Mesendoderm (in vitro differentiated cells): Measurements from ENCODE around the gene CFAP97D1.

Experiments
- DNase-seq: peaks from one replicate; pipeline ENCODE4 v3.0.0; 2013
- H2AK5ac ChIP-seq: 2 replicates; pipeline ENCODE4 v1.6.1; 2013; ENCODE audit warnings: low read length, inconsistent platforms
- H2BK120ac ChIP-seq: 2 replicates; pipeline ENCODE4 v1.6.1; 2013; ENCODE audit warnings: low read depth, mild to moderate bottlenecking, low read length, moderate library complexity, mixed read lengths
- H2BK15ac ChIP-seq: replicated peaks from 2 replicates; pipeline ENCODE4 v1.6.1; 2013; ENCODE audit warnings: low read depth, mild to moderate bottlenecking, moderate library complexity
- H2BK5ac ChIP-seq: 2 replicates; pipeline ENCODE4 v1.6.1; 2013; ENCODE audit warnings: low read length, inconsistent platforms
- H3K18ac ChIP-seq: 2 replicates; pipeline ENCODE4 v1.6.1; 2013; ENCODE audit warnings: mild to moderate bottlenecking, low read length, mixed read lengths
- H3K23ac ChIP-seq: one replicate; pipeline ENCODE4 v1.6.1; 2013; ENCODE audit warnings: low read length
- H3K27ac ChIP-seq: 2 replicates; pipeline ENCODE4 v1.5.1; 2013; ENCODE audit warnings: low read depth, mild to moderate bottlenecking, inconsistent platforms, low read length, moderate library complexity
- H3K27me3 ChIP-seq: 2 replicates; pipeline ENCODE4 v1.6.1; 2013; ENCODE audit warnings: low read length, control low read depth, mild to moderate bottlenecking, inconsistent platforms; ENCODE audit not compliant: insufficient read depth, poor library complexity
- H3K36me3 ChIP-seq: 2 replicates; pipeline ENCODE4 v1.6.1; 2013; ENCODE audit warnings: low read length, inconsistent platforms; ENCODE audit not compliant: control insufficient read depth, insufficient read depth
- H3K4ac ChIP-seq: one replicate; pipeline ENCODE4 v1.6.1; 2013; ENCODE audit warnings: low read depth, mild to moderate bottlenecking, low read length, moderate library complexity
- H3K4me1 ChIP-seq: 2 replicates; pipeline ENCODE4 v1.6.1; 2013; ENCODE audit warnings: low read depth, low read length, inconsistent platforms; ENCODE audit not compliant: control insufficient read depth
- H3K4me2 ChIP-seq: 2 replicates; pipeline ENCODE4 v1.6.1; 2013; ENCODE audit warnings: low read length
- H3K4me3 ChIP-seq: 2 replicates; pipeline ENCODE4 v1.5.1; 2013; ENCODE audit warnings: mild to moderate bottlenecking, low read length
- H3K56ac ChIP-seq: one replicate; pipeline ENCODE4 v1.6.1; 2013; ENCODE audit warnings: low read length
- H3K79me1 ChIP-seq: 2 replicates; pipeline ENCODE4 v1.6.1; 2013; ENCODE audit warnings: low read length, inconsistent platforms
- H3K79me2 ChIP-seq: 2 replicates; pipeline ENCODE4 v1.6.1; 2013; ENCODE audit warnings: mild to moderate bottlenecking, low read length; ENCODE audit not compliant: control insufficient read depth, insufficient read depth
- H3K9ac ChIP-seq: 2 replicates; pipeline ENCODE4 v1.6.1; 2013; ENCODE audit warnings: low read length, inconsistent platforms
- H4K5ac ChIP-seq: one replicate; pipeline ENCODE4 v1.6.1; 2013; ENCODE audit warnings: low read length
- H4K8ac ChIP-seq: one replicate; pipeline ENCODE4 v1.6.1; 2013; ENCODE audit warnings: low read depth, mild to moderate bottlenecking, control low read depth, low read length, moderate library complexity
- WGBS: extraction: QIAGEN DNeasy Blood & Tissue Kit; methylation state at CpG from one replicate; pipeline ENCODE4 v1.1.7; 2013; ENCODE audit warnings: low lambda C conversion rate, missing lambda C conversion rate; ENCODE audit not compliant: insufficient coverage; ENCODE audit errors: extremely low coverage; 5-methylcytosine and 5-hydroxymethylcytosine counted together

CFAP97D1 gene

DNA sequence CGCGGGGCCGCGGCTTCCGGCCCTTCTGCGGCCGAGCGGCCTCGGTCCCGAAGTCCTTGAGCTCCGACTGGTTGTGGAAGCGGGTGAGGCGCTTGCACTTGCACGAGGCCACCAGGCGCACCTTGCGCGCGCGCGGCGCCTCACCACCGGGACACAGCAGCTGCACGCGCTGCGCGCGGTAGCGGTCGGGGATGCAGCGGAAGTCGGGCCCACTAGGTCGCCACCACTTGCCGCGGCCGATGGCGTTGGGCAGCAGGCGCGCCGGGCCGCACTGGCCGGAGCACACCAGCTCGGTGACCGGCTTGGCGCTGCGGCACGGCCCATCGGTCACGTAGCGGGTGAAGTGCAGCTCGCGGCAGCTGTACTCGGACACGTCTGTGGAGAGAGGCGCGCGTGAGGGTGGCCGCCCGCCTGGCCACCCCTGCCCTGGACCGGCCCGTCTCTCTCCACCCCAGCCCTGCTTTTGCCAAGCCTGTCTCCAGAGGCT, 24.8 kb upstream of the CFAP97D1 start:
- Histone ChIP-seq H2BK5ac (no peak overlapping the region), H3K23ac (no peak overlapping the region), H4K8ac (no peak overlapping the region), H3K4me1 (no peaks in the 10 kb centered on the region), H3K36me3 (no peaks in the 10 kb centered on the region), H3K27ac (no peak overlapping the region), H3K27me3 (no peaks in the 10 kb centered on the region), H3K4ac (no peak overlapping the region), H3K4me2 (peak overlapping the region; percentile 64), H3K4me3 (no peak overlapping the region), H2AK5ac (no peak overlapping the region), H3K56ac (peak overlapping the region; percentile 84), H4K5ac (no peak overlapping the region), H3K9ac (peak overlapping the region; percentile 52), H3K79me1 (no peaks in the 10 kb centered on the region), H3K18ac (peak overlapping the region; percentile 62), H3K79me2 (no peaks in the 10 kb centered on the region), H2BK120ac (no peak overlapping the region), H2BK15ac (no peak overlapping the region)
- DNase-seq = peak; percentile 85
- WGBS = no CpG with 5 or more reads among the region's 60 CpGs

DNA sequence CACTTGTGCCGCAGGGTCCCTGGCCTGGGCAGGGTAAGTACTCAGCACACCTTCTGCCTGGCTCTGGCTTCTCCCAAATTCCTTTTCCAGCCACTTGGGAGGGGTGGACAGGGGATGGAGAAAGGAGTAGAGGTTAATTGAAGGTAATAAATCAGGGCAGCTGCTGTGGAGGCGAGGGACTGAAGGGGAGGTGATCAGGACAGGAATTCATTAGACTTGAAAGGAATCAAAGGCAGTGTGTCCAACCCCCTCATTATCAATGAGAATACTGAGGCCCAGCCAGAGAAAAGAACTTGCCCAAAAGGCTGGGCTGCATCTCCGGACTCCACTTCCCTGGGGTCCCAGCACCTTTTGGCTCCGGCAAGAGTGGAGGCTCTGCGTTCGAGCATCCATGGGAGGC, 24.0 kb upstream of the CFAP97D1 start:
- no peak overlapping the region for H3K23ac ChIP-seq
- H3K56ac ChIP-seq = no peak overlapping the region
- no peak overlapping the region for H3K4ac ChIP-seq
- no peaks in the 10 kb centered on the region for H3K79me1 ChIP-seq
- no peak overlapping the region for H2BK5ac ChIP-seq
- H3K36me3 ChIP-seq = no peaks in the 10 kb centered on the region
- H3K27ac ChIP-seq = no peak overlapping the region
- no CpG with 5 or more reads among the region's 6 CpGs for WGBS
- H3K79me2 ChIP-seq = no peaks in the 10 kb centered on the region
- no peak overlapping the region for H3K9ac ChIP-seq
- no peaks in the 10 kb centered on the region for H3K4me1 ChIP-seq
- no peak overlapping the region for H2BK120ac ChIP-seq
- no peak overlapping the region for H3K18ac ChIP-seq
- no peak overlapping the region for H2AK5ac ChIP-seq
- H3K4me3 ChIP-seq = no peak overlapping the region
- H4K8ac ChIP-seq = no peak overlapping the region
- no peak overlapping the region for H3K4me2 ChIP-seq
- DNase-seq = no peak
- H4K5ac ChIP-seq = no peak overlapping the region
- no peaks in the 10 kb centered on the region for H3K27me3 ChIP-seq
- no peak overlapping the region for H2BK15ac ChIP-seq

DNA sequence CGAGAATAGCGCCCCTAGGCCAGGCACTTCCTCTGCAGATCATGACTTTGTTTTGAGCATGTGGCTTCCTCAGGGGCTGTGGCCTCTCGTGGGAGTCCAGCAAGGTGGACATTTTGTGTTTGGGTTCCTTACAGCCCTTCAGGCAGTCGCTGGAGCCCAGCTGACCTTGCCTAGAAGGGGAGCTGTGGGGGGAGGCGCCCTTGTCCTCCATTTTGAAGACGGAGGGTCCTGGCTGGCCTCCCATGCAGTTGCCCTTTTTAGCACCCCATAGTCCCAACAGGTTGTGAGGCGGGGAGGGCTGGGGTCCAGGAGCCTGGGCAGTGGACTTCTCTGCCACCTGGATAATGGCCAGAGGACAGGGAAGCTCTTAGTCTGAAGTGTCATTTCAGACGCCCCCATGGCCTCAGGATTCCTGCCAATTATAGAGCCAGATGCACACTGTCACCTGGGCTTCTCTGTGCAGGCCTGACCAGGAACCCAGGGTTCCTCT, 23.0 kb upstream of the CFAP97D1 start:
- H3K56ac ChIP-seq = no peak overlapping the region
- H3K4me3 ChIP-seq = no peak overlapping the region
- no peaks in the 10 kb centered on the region for H3K27me3 ChIP-seq
- H3K18ac ChIP-seq = no peak overlapping the region
- H2BK15ac ChIP-seq = no peak overlapping the region
- H3K79me2 ChIP-seq = no peaks in the 10 kb centered on the region
- H3K4ac ChIP-seq = no peak overlapping the region
- WGBS = no CpG with 5 or more reads among the region's 8 CpGs
- no peaks in the 10 kb centered on the region for H3K79me1 ChIP-seq
- no peak overlapping the region for H3K27ac ChIP-seq
- no peak overlapping the region for H4K5ac ChIP-seq
- no peak overlapping the region for H2AK5ac ChIP-seq
- H4K8ac ChIP-seq = no peak overlapping the region
- no peak overlapping the region for H3K4me2 ChIP-seq
- H2BK5ac ChIP-seq = no peak overlapping the region
- H2BK120ac ChIP-seq = no peak overlapping the region
- no peaks in the 10 kb centered on the region for H3K4me1 ChIP-seq
- H3K9ac ChIP-seq = no peak overlapping the region
- no peaks in the 10 kb centered on the region for H3K36me3 ChIP-seq
- DNase-seq = no peak
- no peak overlapping the region for H3K23ac ChIP-seq

DNA sequence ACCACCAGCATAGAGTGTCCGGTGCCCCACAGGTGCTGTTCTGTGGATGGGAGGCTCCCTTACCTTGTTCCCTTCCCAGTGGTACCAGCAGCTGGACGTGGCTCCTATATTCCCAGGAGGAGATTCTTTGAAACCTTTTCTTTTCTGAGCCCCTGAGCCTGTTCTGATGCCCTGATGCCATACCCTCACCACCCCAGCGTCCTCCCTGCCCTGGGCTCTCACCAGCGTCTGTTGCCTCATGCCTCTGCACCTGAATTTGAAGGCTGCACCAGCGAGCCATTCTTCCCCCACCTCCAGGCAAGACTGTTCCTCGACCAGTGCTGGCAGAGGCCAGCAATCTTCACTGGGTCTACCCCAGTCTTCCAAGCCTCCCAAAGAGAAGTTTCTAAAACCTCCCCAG, 22.1 kb upstream of the CFAP97D1 start:
- Histone ChIP-seq H3K4me1 (no peaks in the 10 kb centered on the region), H2BK5ac (no peak overlapping the region), H3K4me3 (no peak overlapping the region), H4K8ac (no peak overlapping the region), H3K9ac (no peak overlapping the region), H4K5ac (no peak overlapping the region), H3K79me1 (no peaks in the 10 kb centered on the region), H3K27ac (no peak overlapping the region), H3K56ac (no peak overlapping the region), H3K18ac (no peak overlapping the region), H3K36me3 (no peaks in the 10 kb centered on the region), H3K4me2 (no peak overlapping the region), H3K79me2 (no peaks in the 10 kb centered on the region), H2BK15ac (no peak overlapping the region), H2AK5ac (no peak overlapping the region), H3K23ac (no peak overlapping the region), H3K4ac (no peak overlapping the region), H2BK120ac (no peak overlapping the region), H3K27me3 (no peaks in the 10 kb centered on the region)
- DNase-seq = no peak
- WGBS = no CpG with 5 or more reads among the region's 6 CpGs

DNA sequence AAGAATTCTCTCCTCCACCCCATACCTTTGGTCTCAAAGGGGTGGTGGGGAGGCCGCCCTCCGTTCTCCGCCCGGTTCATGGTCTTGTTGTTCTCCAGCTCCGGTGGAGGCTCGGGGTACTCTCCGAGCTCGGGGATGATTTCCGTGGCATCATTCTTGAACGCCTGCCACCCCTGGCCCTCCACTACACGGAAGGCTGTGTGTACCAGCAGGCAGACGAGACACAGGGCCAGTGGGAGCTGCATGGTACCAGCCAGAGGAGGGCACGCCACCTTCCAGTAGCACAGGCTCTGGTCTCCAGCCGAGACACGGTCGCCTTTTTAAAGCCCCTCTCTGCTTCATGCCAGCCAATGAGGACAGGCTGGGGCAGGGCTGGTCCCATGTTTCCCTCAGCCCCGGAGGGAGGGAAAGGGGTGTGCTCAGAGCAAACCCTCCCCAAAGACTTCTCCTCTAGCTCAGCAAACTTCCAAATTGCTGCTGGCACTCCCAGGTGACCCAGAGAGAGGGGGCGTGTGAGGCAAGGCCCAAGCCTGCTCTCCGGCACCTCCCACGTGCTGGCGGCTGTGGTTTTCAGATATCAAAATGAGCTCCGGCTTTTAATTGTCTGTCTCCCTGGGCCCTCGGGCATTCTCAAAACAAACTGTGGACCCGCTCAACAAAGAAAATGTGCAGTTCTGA, 21.6 kb upstream of the CFAP97D1 start, which contains the start of gene SOST:
Gene SOST (minus strand): TSS at position 295 of the 678 bp plus-strand sequence. CDS start 50 bp downstream, at position 245.
- Histone ChIP-seq H4K5ac (no peak within 1 kb of the TSS), H3K56ac (no peak within 1 kb of the TSS), H2BK5ac (no peak within 1 kb of the TSS), H4K8ac (no peak within 1 kb of the TSS), H3K36me3 (no peaks in the 10 kb centered on the region), H3K4me2 (no peak within 1 kb of the TSS), H3K9ac (no peak within 1 kb of the TSS), H2BK120ac (no peak within 1 kb of the TSS), H3K79me2 (no peaks in the 10 kb centered on the region), H3K4me1 (no peaks in the 10 kb centered on the region), H3K4ac (no peak within 1 kb of the TSS), H3K27me3 (no peaks in the 10 kb centered on the region), H2BK15ac (no peak within 1 kb of the TSS), H3K23ac (no peak within 1 kb of the TSS), H3K4me3 (no peak within 1 kb of the TSS), H2AK5ac (no peak within 1 kb of the TSS), H3K18ac (no peak within 1 kb of the TSS), H3K79me1 (no peaks in the 10 kb centered on the region), H3K27ac (no peak within 1 kb of the TSS)
- WGBS = no CpG with 5 or more reads among the region's 24 CpGs
- DNase-seq = no peak

DNA sequence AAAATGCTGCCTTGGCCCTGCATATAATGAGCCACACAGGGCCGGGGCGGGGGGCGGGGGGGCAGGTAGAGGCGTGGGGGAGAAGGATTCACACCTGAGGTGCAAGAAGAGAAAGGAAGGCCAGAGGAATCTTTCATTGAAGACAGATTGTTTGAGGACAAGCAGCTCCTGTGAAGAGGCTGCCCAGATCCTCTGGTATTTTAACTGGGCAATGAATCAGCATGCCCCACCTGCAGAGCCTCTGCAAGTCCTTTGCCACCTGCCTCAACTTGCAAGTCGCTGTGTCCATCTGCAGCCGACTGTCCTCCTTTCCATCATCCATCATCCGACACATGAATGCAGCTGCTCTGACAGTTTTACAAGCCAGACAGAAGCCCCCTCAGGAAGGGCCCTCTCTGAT, 20.4 kb upstream of the CFAP97D1 start:
- no peaks in the 10 kb centered on the region for H3K36me3 ChIP-seq
- no peak overlapping the region for H3K9ac ChIP-seq
- H3K4me3 ChIP-seq = no peak overlapping the region
- H3K23ac ChIP-seq = no peak overlapping the region
- no peaks in the 10 kb centered on the region for H3K4me1 ChIP-seq
- no CpG with 5 or more reads among the region's 7 CpGs for WGBS
- DNase-seq = peak; percentile 57
- no peak overlapping the region for H4K8ac ChIP-seq
- no peaks in the 10 kb centered on the region for H3K79me1 ChIP-seq
- no peak overlapping the region for H3K18ac ChIP-seq
- no peak overlapping the region for H3K56ac ChIP-seq
- H3K27ac ChIP-seq = no peak overlapping the region
- no peak overlapping the region for H4K5ac ChIP-seq
- no peaks in the 10 kb centered on the region for H3K27me3 ChIP-seq
- H2AK5ac ChIP-seq = no peak overlapping the region
- no peak overlapping the region for H3K4ac ChIP-seq
- no peak overlapping the region for H2BK5ac ChIP-seq
- no peaks in the 10 kb centered on the region for H3K79me2 ChIP-seq
- H2BK120ac ChIP-seq = no peak overlapping the region
- H2BK15ac ChIP-seq = no peak overlapping the region
- H3K4me2 ChIP-seq = no peak overlapping the region
